Measurements from ENCODE around the gene FLRT2. TPM values are rescaled to one million over a fixed set of nuclear protein-coding genes. Genes with fewer than 3 reads are reported as not detected.

FLRT2 gene
- polyA plus RNA-seq, 1 experiment = 20.8 TPM

GRCh38 chr14:85539510-85539909, 9.6 kb downstream of the FLRT2 start:
- ChIA-PET POLR2A (no interaction called here), CTCF (no interaction called here)
- Histone ChIP-seq H3K27me3 (ENCODE audit: control insufficient read depth, insufficient read depth, low read length) (no peaks in the 10 kb centered on the region), H3K4me3 (ENCODE audit: low read depth, low read length) (no peak overlapping the region), H3K9me3 (ENCODE audit: control insufficient read depth, insufficient read depth, low read length) (no peaks in the 10 kb centered on the region), H3K27ac (ENCODE audit: low read depth, low read length) (no peak overlapping the region)
- no peak for DNase-seq (ENCODE audit: low read depth, low spot score)
- TF ChIP-seq CTCF (IDR thresholded peaks at IDR 0.05; ENCODE audit: low read depth, low read length) = no peak

- H3K27me3 ChIP-seq (ENCODE audit: control insufficient read depth, insufficient read depth, low read length) = no peaks in the 10 kb centered on the region
- no peaks in the 10 kb centered on the region for H3K9me3 ChIP-seq (ENCODE audit: control insufficient read depth, insufficient read depth, low read length)
- TF ChIP-seq CTCF (IDR thresholded peaks at IDR 0.05; ENCODE audit: low read depth, low read length) = no peak
- ChIA-PET POLR2A (no interaction called here), CTCF (interaction anchor here (1.2 to 2.3 kb wide), 2 partner anchors 70 to 495 kb away, joined by 3 to 8 read pairs; no protein-coding TSS in a partner anchor)
- no peak overlapping the region for H3K4me3 ChIP-seq (ENCODE audit: low read depth, low read length)
- H3K27ac ChIP-seq (ENCODE audit: low read depth, low read length) = no peak overlapping the region
- no peak for DNase-seq (ENCODE audit: low read depth, low spot score)
Observed at GRCh38 chr14:85542623-85543022, 12.7 kb downstream of the FLRT2 start.

- no peak for DNase-seq (ENCODE audit: low read depth, low spot score)
- ChIA-PET POLR2A (interaction anchor here (0.6 kb wide), 1 partner anchor 21 kb away, joined by 3 read pairs; no protein-coding TSS in a partner anchor), CTCF (interaction anchor here (0.7 to 0.9 kb wide), 3 partner anchors 9 to 13 kb away, joined by 3 to 5 read pairs (median 4); no protein-coding TSS in a partner anchor)
- Histone ChIP-seq H3K27ac (ENCODE audit: low read depth, low read length) (no peak overlapping the region), H3K9me3 (ENCODE audit: control insufficient read depth, insufficient read depth, low read length) (no peaks in the 10 kb centered on the region), H3K4me3 (ENCODE audit: low read depth, low read length) (no peak overlapping the region), H3K27me3 (ENCODE audit: control insufficient read depth, insufficient read depth, low read length) (no peaks in the 10 kb centered on the region)
- no peak for TF ChIP-seq CTCF (IDR thresholded peaks at IDR 0.05; ENCODE audit: low read depth, low read length)
Observed at GRCh38 chr14:85545738-85546137, 15.8 kb downstream of the FLRT2 start.

GRCh38 chr14:85546390-85546789, 16.4 kb downstream of the FLRT2 start:
- Histone ChIP-seq H3K27me3 (ENCODE audit: control insufficient read depth, insufficient read depth, low read length) (no peaks in the 10 kb centered on the region), H3K4me3 (ENCODE audit: low read depth, low read length) (no peak overlapping the region), H3K9me3 (ENCODE audit: control insufficient read depth, insufficient read depth, low read length) (no peaks in the 10 kb centered on the region), H3K27ac (ENCODE audit: low read depth, low read length) (no peak overlapping the region)
- no peak for TF ChIP-seq CTCF (IDR thresholded peaks at IDR 0.05; ENCODE audit: low read depth, low read length)
- ChIA-PET POLR2A (interaction anchor here (0.6 kb wide), 1 partner anchor 20 kb away, joined by 3 read pairs; no protein-coding TSS in a partner anchor), CTCF (no interaction called here)
- DNase-seq (ENCODE audit: low read depth, low spot score) = no peak

GRCh38 chr14:85549697-85550096, 19.8 kb downstream of the FLRT2 start:
- POLR2A ChIA-PET = no interaction called here
- Histone ChIP-seq H3K4me3 (ENCODE audit: low read depth, low read length) (no peak overlapping the region), H3K27ac (ENCODE audit: low read depth, low read length) (no peak overlapping the region), H3K9me3 (ENCODE audit: control insufficient read depth, insufficient read depth, low read length) (no peaks in the 10 kb centered on the region), H3K27me3 (ENCODE audit: control insufficient read depth, insufficient read depth, low read length) (no peaks in the 10 kb centered on the region)
- no peak for DNase-seq (ENCODE audit: low read depth, low spot score)
- no peak for TF ChIP-seq CTCF (IDR thresholded peaks at IDR 0.05; ENCODE audit: low read depth, low read length)
- CTCF ChIA-PET = interaction anchor here (0.7 kb wide), 1 partner anchor 353 kb away, joined by 4 read pairs; no protein-coding TSS in a partner anchor
